ENCODE data around the gene KCNMA1. TPM values are rescaled to one million over a fixed set of nuclear protein-coding genes. Genes with fewer than 3 reads are reported as not detected.

The KCNMA1 gene
- total RNA-seq, 1 experiment from 2014 or later: 23.3 TPM

DNA sequence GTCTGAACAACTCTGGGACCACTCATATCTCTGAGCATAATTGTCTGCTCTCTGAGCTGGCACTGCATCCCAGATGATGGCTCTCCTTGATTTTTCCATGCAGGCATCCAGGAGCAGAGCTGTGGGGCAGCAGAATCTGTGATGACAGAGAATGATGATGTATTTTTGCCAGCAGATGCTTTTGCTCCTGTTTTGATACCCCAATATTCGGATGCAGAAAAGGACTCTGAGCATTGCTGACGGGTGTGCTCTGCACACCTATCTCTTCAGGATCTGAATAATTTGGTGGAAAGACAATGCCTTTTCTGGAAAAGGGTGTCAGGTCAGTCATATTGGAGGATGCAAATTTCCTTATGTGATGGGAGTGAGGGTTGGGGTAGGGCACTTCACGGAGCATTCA, 735.9 kb downstream of the KCNMA1 start:
- DNase-seq (ENCODE audit: low read depth): no peak

DNA sequence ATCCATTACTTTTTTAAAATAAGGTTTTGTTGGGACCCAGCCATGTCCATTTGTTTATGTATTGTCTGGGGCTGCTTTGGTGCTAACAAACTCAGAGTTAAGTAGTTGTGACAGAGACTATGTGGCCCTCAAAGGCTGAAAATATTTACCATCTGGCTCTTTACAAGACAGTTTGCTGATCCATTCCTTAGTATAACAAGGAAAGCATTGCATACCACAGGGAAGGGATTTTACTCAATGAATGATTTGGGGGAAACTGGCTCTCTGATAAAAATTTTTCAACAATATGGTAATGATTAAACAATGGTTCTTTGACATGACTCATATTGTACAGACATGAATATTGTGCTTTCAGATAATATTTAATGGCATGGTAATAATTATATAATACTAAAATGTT, 738.1 kb downstream of the KCNMA1 start:
- DNase-seq (ENCODE audit: low read depth): no peak

GRCh38 chr10:76892766-76893479, 744.7 kb downstream of the KCNMA1 start:
- no peak for DNase-seq (ENCODE audit: low read depth)

GRCh38 chr10:76887223-76888010, 750.2 kb downstream of the KCNMA1 start:
- no peak for DNase-seq (ENCODE audit: low read depth)

DNA sequence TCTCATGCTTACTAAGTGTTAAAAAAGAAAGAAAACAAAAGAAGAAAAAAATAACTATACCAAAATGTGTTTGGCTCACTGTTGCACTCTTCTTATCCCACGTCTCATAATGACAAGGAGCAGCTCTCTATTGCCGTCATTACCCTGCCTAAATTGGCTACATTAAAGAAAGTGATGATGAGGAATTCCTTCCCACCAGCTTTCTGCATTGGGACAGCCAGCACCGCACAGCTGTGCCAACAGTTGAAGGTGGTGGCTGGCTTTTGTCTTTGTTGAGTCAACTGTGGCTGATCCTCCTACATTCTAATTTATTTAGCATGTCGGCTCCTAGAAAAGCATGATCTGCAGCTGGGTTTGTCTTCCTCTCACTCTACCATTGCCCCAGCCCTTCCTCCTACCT, 751.8 kb downstream of the KCNMA1 start:
- DNase-seq (ENCODE audit: low read depth): no peak

DNA sequence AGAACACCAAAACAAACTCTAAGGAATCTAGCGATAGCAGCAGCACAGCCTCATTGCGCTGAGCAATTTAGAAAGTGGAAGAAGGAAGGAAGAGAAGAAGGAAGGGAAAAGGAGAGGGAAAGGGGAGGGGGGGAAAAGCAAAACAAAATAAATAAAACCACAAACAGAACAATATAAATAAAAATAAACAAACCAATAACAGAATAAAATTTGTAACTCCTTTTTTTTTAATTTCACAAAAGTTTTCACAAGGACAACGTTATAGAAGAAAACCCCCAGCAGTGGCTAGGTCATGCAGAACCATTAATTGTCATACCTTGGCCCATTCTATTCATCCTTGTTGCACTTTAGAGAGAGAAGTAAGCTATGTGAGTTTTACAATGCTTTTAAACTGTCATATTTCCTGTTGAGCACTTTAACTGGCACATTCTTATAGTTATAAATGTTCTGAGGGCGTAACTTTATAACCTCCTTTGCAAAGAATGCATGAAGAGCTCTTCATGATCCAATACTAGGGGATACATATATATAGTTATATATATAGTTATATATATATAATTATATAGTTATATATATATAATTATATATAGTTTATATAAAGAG, 752.8 kb downstream of the KCNMA1 start:
- no peak for DNase-seq (ENCODE audit: low read depth)

DNA sequence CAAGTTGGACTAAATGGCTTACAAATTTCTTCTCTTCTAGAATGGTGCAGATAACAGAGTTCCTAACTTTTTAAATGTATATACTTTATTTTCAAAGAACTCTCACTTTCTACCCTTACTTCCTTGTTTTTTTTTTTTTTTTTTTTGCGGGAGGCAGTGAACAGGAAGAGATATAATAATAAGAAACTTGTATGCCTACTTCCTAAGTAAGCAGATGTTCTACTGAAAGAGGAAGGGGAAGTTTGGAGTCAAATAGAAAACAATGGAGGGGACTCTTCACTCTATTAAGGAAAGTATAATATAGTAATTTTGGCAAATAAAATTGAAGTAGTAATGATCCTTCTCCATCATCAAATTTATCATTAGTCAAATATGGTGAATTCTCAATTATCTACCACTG, 754.0 kb downstream of the KCNMA1 start:
- no peak for DNase-seq (ENCODE audit: low read depth)

- DNase-seq (ENCODE audit: low read depth): no peak
These were observed 754.8 kb downstream of the KCNMA1 start for GRCh38 chr10:76882796-76883195.

DNA sequence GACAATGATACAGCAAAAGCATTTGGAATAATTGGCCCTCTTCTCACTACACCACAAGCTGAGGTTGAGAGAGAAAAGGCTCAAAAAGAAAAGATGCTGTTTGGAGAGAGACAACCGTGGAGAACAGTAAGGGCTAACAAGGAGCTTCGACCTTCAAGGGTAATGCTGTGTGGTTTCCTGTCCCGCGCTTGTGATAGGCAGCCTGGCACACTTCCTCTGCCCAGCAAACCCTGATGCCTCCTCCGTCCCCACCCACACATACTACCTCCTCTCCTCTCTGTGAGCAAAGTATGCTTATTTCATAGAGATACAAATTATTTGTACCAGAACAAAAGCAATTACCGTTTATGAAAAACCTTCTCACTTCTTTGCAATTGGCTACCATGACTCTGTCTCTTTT, 755.4 kb downstream of the KCNMA1 start:
- DNase-seq (ENCODE audit: low read depth): no peak

DNA sequence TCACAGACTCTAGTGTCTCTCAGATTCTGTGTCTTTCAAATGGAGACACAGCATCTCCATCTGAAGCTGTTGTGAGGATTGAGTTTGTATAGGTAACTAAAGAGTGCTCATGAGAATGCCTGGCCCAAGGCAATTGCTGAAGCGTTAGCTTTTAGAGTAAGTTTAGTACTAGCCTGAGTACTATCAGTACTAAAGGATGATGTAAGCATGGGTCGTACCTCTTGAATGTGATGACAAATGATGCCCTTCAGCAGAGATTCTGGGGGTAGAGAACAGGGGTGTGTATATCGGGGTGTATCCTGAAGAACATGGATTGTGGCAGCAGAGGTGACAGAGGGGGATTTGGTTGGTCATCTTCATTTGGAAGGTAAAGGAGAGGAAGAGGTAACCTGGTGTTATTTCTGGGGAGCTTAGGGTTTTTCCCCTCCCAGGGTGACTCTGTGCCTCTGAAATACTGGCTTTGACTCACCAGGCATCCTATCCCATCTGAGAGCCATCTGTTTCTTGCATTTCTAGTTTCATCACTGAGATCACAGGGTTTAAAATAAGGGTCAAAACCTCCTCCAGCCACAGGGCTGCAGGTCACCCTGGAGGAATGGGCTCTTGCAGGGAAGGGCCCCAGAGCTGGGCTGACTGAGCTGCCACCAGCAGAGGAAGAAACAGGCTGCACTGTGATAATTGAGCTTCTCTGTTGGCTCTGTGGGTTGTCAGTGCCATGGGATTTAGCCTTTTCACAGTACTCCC, 756.0 kb downstream of the KCNMA1 start:
- no peak for DNase-seq (ENCODE audit: low read depth)

DNA sequence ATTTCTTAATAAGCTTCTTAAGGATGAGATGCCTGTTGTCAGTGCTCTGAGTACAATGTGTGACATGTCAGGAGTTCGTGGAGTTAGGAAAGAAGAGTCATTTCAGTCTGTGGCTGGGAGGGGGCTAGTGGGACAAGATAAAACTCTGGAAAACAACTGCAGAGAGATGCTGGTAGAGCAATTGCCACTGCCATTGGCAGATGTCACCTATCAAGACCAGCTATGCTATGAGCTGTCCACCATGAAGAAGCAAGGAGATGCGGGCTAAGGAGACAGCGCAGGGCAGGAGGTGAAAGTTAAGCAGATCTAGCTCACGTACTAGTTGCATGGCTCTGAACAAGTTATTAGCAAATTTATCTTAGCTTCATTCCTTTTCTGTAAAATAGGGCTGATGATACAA, 756.7 kb downstream of the KCNMA1 start:
- DNase-seq (ENCODE audit: low read depth): no peak

DNA sequence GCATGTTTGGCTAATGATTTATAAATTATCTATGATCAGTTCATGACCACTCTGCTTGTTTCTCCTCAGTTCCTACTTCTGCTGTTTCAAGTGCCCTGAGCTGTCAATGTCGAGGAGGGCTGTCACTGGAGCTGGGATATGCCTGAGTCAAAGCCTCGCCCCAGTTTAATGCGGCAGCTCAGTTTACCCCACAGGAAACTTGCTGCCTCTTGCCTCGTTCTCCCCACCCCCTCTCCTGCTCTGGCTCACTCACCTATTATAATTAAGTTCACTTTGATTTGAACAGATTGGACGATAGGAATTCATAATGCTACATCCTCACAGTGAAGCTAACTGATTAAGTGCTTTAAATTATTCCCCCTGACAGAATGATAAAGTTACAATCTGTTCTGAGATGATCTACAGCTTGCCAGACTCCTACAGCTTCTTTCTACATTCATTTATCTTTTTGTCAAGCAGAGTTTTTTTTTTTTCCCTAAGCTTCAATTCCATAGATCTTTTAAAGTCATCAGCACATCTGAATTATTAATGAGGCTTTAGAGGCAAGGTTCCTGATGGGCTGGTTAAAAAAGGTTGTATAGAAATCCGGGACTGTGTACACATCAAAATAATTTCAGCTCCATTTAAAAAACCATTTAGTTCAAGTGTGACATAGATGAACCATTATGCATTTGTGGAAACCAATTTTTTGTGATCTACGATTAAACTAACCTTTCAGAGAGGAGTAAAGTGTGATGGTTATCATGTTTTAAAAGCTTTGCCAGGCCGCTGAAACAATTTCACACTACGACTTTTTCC, 758.3 kb downstream of the KCNMA1 start:
- no peak for DNase-seq (ENCODE audit: low read depth)

DNA sequence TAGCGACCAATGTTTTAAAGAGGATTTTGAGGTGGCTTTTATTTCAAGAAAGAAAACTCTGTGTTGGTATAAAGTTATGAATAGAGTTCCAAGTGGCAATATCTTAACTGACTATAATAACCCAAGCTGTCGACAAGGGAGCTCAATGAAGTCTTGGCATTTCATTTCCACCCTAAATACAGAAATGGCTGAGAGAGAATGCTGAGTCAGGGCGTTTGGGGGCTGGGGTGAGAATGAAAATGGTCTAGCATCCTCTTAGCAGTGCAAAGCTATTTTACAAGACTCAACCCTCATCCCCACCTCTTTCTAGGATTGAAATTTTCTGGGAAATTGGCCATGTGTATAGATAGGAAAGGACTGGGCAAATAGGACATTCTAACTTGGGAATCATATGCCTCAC, 759.1 kb downstream of the KCNMA1 start:
- no peak for DNase-seq (ENCODE audit: low read depth)

GRCh38 chr10:76874896-76875295, 762.7 kb downstream of the KCNMA1 start:
- DNase-seq (ENCODE audit: low read depth): no peak

- DNase-seq (ENCODE audit: low read depth): peak; percentile 17
These were observed 763.4 kb downstream of the KCNMA1 start for GRCh38 chr10:76874176-76874575.

DNA sequence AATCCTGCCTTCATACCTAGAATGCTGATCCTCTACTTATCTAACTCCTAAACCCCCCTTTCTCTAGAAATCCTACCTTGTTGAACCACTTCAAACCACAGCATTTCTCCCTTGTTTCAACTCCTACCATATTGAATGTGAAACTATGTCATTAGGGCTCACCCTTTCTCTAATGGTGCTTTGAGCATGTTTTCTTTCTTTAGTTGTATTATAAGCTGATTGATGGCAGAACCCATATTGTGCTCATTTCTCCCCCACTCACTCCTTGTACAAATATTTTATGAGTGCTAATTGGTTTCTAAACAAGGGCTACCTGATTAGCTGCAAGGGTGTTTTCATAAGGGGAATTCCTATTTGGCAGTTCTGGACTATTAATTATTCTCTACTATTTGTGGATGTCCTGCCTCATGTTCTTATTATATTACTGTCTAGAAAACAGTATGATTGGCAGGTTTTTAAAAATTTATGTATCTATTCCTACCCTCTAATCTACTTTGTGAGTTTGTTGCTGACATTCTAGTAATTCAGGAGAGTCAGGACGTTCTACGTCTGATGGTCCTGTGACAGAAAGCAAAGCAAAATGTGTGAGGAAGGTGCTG, 765.8 kb downstream of the KCNMA1 start:
- no peak for DNase-seq (ENCODE audit: low read depth)

- no peak for DNase-seq (ENCODE audit: low read depth)
These were observed 767.7 kb downstream of the KCNMA1 start for GRCh38 chr10:76869931-76870330.

GRCh38 chr10:76868098-76868977, 769.3 kb downstream of the KCNMA1 start:
- DNase-seq (ENCODE audit: low read depth): no peak

GRCh38 chr10:76866841-76867586, 770.6 kb downstream of the KCNMA1 start:
- DNase-seq (ENCODE audit: low read depth): no peak
